ENCODE measurements around the gene SLC25A53. TPM values are rescaled to one million over a fixed set of nuclear protein-coding genes. Genes with fewer than 3 reads are reported as not detected.

SLC25A53 gene
- total RNA-seq, 2 experiments from 2014 or later: 4.8 to 15.6 TPM

GRCh38 chrX:104134583-104135261 is 22.1 kb downstream of the SLC25A53 start:
- no peak overlapping the region for H3K4me3 ChIP-seq (ENCODE audit: low read depth, low read length, poor library complexity, severe bottlenecking)
- ChIA-PET CTCF (ENCODE audit: unreplicated experiment) (no interaction called here), POLR2A (no interaction called here)
- H3K79me2 ChIP-seq (ENCODE audit: insufficient read depth, low read depth, low read length): no peaks in the 10 kb centered on the region
- TF ChIP-seq, protein P1, sequence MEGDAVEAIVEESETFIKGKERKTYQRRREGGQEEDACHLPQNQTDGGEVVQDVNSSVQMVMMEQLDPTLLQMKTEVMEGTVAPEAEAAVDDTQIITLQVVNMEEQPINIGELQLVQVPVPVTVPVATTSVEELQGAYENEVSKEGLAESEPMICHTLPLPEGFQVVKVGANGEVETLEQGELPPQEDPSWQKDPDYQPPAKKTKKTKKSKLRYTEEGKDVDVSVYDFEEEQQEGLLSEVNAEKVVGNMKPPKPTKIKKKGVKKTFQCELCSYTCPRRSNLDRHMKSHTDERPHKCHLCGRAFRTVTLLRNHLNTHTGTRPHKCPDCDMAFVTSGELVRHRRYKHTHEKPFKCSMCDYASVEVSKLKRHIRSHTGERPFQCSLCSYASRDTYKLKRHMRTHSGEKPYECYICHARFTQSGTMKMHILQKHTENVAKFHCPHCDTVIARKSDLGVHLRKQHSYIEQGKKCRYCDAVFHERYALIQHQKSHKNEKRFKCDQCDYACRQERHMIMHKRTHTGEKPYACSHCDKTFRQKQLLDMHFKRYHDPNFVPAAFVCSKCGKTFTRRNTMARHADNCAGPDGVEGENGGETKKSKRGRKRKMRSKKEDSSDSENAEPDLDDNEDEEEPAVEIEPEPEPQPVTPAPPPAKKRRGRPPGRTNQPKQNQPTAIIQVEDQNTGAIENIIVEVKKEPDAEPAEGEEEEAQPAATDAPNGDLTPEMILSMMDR (conservative IDR thresholded peaks at IDR 0.05; ENCODE audit: low read length): no peak
- TF ChIP-seq EZH2phosphoT487 (IDR thresholded peaks at IDR 0.05; ENCODE audit: borderline replicate concordance, low read depth, low read length): no peak
- H4K20me1 ChIP-seq (ENCODE audit: insufficient read depth, low read length): no peaks in the 10 kb centered on the region
- no peaks in the 10 kb centered on the region for H3K9me2 ChIP-seq (ENCODE audit: insufficient read depth, low read length)
- no peak overlapping the region for H3K27ac ChIP-seq (ENCODE audit: low read depth, low read length, poor library complexity, severe bottlenecking)
- no TSS peak for BruUV-seq (replicated peaks)
- no peak for DNase-seq (ENCODE audit: low spot score)
- no peaks in the 10 kb centered on the region for H3K36me3 ChIP-seq (ENCODE audit: insufficient read depth, low read length)
- H3K4me2 ChIP-seq (ENCODE audit: low read length): no peak overlapping the region
- H3K9me3 ChIP-seq (ENCODE audit: low read length): no peaks in the 10 kb centered on the region
- intact Hi-C loops (cut with micrococcal nuclease; ENCODE audit: unreplicated experiment): no loop called here
- no peak overlapping the region for H2AFZ ChIP-seq (ENCODE audit: low read length)
- no peaks in the 10 kb centered on the region for H3K4me1 ChIP-seq (ENCODE audit: insufficient read depth, low read length, poor library complexity, severe bottlenecking)

- no peaks in the 10 kb centered on the region for H3K9me3 ChIP-seq (ENCODE audit: low read length)
- no peak overlapping the region for H2AFZ ChIP-seq (ENCODE audit: low read length)
- POLR2A ChIA-PET: no interaction called here
- intact Hi-C loops (cut with micrococcal nuclease; ENCODE audit: unreplicated experiment): no loop called here
- no peaks in the 10 kb centered on the region for H3K79me2 ChIP-seq (ENCODE audit: insufficient read depth, low read depth, low read length)
- DNase-seq (ENCODE audit: low spot score): no peak
- BruUV-seq (replicated peaks): no TSS peak
- H3K27ac ChIP-seq (ENCODE audit: low read depth, low read length, poor library complexity, severe bottlenecking): no peak overlapping the region
- peaks cover 13% of the 10 kb centered on the region for H3K4me1 ChIP-seq (ENCODE audit: insufficient read depth, low read length, poor library complexity, severe bottlenecking)
- CTCF ChIA-PET (ENCODE audit: unreplicated experiment): no interaction called here
- no peak overlapping the region for H3K4me3 ChIP-seq (ENCODE audit: low read depth, low read length, poor library complexity, severe bottlenecking)
- no peaks in the 10 kb centered on the region for H3K36me3 ChIP-seq (ENCODE audit: insufficient read depth, low read length)
- TF ChIP-seq, protein P1 (conservative IDR thresholded peaks at IDR 0.05; ENCODE audit: low read length): no peak
- no peak for TF ChIP-seq EZH2phosphoT487 (IDR thresholded peaks at IDR 0.05; ENCODE audit: borderline replicate concordance, low read depth, low read length)
- H4K20me1 ChIP-seq (ENCODE audit: insufficient read depth, low read length): no peaks in the 10 kb centered on the region
- H3K9me2 ChIP-seq (ENCODE audit: insufficient read depth, low read length): no peaks in the 10 kb centered on the region
- no peak overlapping the region for H3K4me2 ChIP-seq (ENCODE audit: low read length)
These were observed 26.0 kb downstream of the SLC25A53 start for GRCh38 chrX:104130808-104131207.

- Histone ChIP-seq H2AFZ (ENCODE audit: low read length) (no peak overlapping the region), H3K4me1 (ENCODE audit: insufficient read depth, low read length, poor library complexity, severe bottlenecking) (peaks cover 28% of the 10 kb centered on the region), H4K20me1 (ENCODE audit: insufficient read depth, low read length) (no peaks in the 10 kb centered on the region), H3K9me3 (ENCODE audit: low read length) (no peaks in the 10 kb centered on the region), H3K9me2 (ENCODE audit: insufficient read depth, low read length) (no peaks in the 10 kb centered on the region), H3K36me3 (ENCODE audit: insufficient read depth, low read length) (no peaks in the 10 kb centered on the region), H3K4me2 (ENCODE audit: low read length) (0 out of 2 replicates have a peak overlapping the region, but pooled peaks have one; percentile 1), H3K79me2 (ENCODE audit: insufficient read depth, low read depth, low read length) (no peaks in the 10 kb centered on the region), H3K4me3 (ENCODE audit: low read depth, low read length, poor library complexity, severe bottlenecking) (no peak overlapping the region), H3K27ac (ENCODE audit: low read depth, low read length, poor library complexity, severe bottlenecking) (no peak overlapping the region)
- intact Hi-C loops (cut with micrococcal nuclease; ENCODE audit: unreplicated experiment): no loop called here
- BruUV-seq (replicated peaks): no TSS peak
- CTCF ChIA-PET (ENCODE audit: unreplicated experiment): no interaction called here
- POLR2A ChIA-PET: no interaction called here
- DNase-seq (ENCODE audit: low spot score): no peak
- TF ChIP-seq, protein P1 (conservative IDR thresholded peaks at IDR 0.05; ENCODE audit: low read length): no peak
- no peak for TF ChIP-seq EZH2phosphoT487 (IDR thresholded peaks at IDR 0.05; ENCODE audit: borderline replicate concordance, low read depth, low read length)
These were observed 30.0 kb downstream of the SLC25A53 start for GRCh38 chrX:104126856-104127255.
